ENCODE measurements around the gene GBE1. TPM values are rescaled to one million over a fixed set of nuclear protein-coding genes. Genes with fewer than 3 reads are reported as not detected.
A peak's percentile ranks its signal among the peaks of the same experiment; 100 is the strongest.

GBE1 gene
- polyA plus RNA-seq, 3 donors, result 7.7 to 21.7 (median 19.1) TPM

GRCh38 chr3:81782585-81782984 is 21.1 kb upstream of the GBE1 start:
- peaks cover 0 to 4% (median 3%) of the 10 kb centered on the region in 3 donors for H3K27me3 Mint-ChIP-seq (ENCODE audit: low read depth in 3 of 3)
- TF ChIP-seq, protein P1, sequence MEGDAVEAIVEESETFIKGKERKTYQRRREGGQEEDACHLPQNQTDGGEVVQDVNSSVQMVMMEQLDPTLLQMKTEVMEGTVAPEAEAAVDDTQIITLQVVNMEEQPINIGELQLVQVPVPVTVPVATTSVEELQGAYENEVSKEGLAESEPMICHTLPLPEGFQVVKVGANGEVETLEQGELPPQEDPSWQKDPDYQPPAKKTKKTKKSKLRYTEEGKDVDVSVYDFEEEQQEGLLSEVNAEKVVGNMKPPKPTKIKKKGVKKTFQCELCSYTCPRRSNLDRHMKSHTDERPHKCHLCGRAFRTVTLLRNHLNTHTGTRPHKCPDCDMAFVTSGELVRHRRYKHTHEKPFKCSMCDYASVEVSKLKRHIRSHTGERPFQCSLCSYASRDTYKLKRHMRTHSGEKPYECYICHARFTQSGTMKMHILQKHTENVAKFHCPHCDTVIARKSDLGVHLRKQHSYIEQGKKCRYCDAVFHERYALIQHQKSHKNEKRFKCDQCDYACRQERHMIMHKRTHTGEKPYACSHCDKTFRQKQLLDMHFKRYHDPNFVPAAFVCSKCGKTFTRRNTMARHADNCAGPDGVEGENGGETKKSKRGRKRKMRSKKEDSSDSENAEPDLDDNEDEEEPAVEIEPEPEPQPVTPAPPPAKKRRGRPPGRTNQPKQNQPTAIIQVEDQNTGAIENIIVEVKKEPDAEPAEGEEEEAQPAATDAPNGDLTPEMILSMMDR (IDR thresholded peaks at IDR 0.05), result no peak
- Histone ChIP-seq H3K79me2 (ENCODE audit: insufficient read depth, low read length) (no peaks in the 10 kb centered on the region), H3K27ac (ENCODE audit: low read depth in 1 of 2, low read length in 2 of 2) (no peak overlapping the region), H4K20me1 (ENCODE audit: insufficient read depth, low read length) (no peaks in the 10 kb centered on the region), H3K4me1 (ENCODE audit: control insufficient read depth in 1 of 2, insufficient read depth in 2 of 2, low read length in 2 of 2) (no peaks in the 10 kb centered on the region), H3K9ac (ENCODE audit: insufficient read depth, low read length, poor library complexity, severe bottlenecking) (no peak overlapping the region), H3K9me3 (replicated peaks in 1 of 2; ENCODE audit: control insufficient read depth in 1 of 2, insufficient read depth in 1 of 2, low read length in 2 of 2) (peaks cover 0 to 22% of the 10 kb centered on the region in 2 donors), H3K4me3 (replicated peaks in 1 of 3; ENCODE audit: low read depth in 2 of 3, low read length in 3 of 3) (no peak overlapping the region), H2AFZ (ENCODE audit: insufficient read depth, low read depth, low read length, poor library complexity, severe bottlenecking) (peak overlapping the region; percentile 56), H3K27me3 (ENCODE audit: control insufficient read depth in 2 of 2, insufficient read depth in 2 of 2, low read length in 2 of 2) (no peaks in the 10 kb centered on the region), H3K36me3 (replicated peaks in 1 of 2; ENCODE audit: control insufficient read depth in 1 of 2, insufficient read depth in 2 of 2, low read length in 2 of 2) (no peaks in the 10 kb centered on the region), H3K4me2 (replicated peaks; ENCODE audit: extremely low read depth, low read length, poor library complexity, severe bottlenecking) (no peak overlapping the region)
- intact Hi-C loops (cut with micrococcal nuclease), result no loop called here
- H3K9me3 Mint-ChIP-seq, result peaks cover 12 to 32% (median 20%) of the 10 kb centered on the region in 7 donors
- no CpG with 5 or more reads among the region's 3 CpGs for WGBS (ENCODE audit: insufficient coverage)
- DNase-seq, result peak; percentile 43 to 71 (median 53)
- no peak overlapping the region for H3K4me3 Mint-ChIP-seq
- peaks cover 5% of the 10 kb centered on the region for H3K4me1 Mint-ChIP-seq
- peaks cover 0 to 1% of the 10 kb centered on the region in 2 donors for H3K36me3 Mint-ChIP-seq
- H3K27ac Mint-ChIP-seq, result peak overlapping the region in 3 of 7 donors; percentile 2 to 36 (median 9)

DNA sequence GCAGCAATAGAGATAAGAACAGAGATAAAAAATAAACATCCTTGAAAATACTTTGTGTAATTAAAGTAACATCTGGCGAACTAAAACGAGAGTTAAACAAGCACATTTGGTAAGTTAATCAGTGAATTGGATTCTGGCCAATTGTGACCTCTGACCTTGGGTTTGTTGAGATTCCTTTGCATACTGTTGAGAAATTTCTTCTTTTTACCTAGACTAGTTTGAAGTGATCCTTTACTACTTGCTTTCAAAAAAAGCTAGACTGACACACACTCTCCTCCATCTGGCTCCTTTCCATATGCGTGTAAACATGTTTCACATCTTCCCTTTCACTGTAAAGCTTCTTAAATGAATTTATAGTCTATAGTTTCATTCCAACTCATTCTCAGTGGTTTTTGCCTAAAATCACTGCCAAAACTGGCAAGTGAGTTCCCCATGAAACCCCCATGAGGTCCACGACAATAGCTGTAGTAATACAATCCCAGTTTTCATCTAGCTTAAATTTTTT is 17.3 kb upstream of the GBE1 start:
- H3K4me3 ChIP-seq (replicated peaks in 1 of 3; ENCODE audit: low read depth in 2 of 3, low read length in 3 of 3), result no peak overlapping the region
- no peaks in the 10 kb centered on the region for H3K79me2 ChIP-seq (ENCODE audit: insufficient read depth, low read length)
- no peak overlapping the region for H3K27ac ChIP-seq (ENCODE audit: low read depth in 1 of 2, low read length in 2 of 2)
- H3K4me3 Mint-ChIP-seq, result no peak overlapping the region
- no peaks in the 10 kb centered on the region for H4K20me1 ChIP-seq (ENCODE audit: insufficient read depth, low read length)
- H3K9me3 Mint-ChIP-seq, result peaks cover 12 to 32% (median 20%) of the 10 kb centered on the region in 7 donors
- H3K9me3 ChIP-seq (replicated peaks in 1 of 2; ENCODE audit: control insufficient read depth in 1 of 2, insufficient read depth in 1 of 2, low read length in 2 of 2), result peaks cover 0 to 22% of the 10 kb centered on the region in 2 donors
- intact Hi-C loops (cut with micrococcal nuclease), result no loop called here
- DNase-seq, result no peak
- H3K9ac ChIP-seq (ENCODE audit: insufficient read depth, low read length, poor library complexity, severe bottlenecking), result no peak overlapping the region
- peaks cover 0 to 1% of the 10 kb centered on the region in 2 donors for H3K36me3 Mint-ChIP-seq
- 100% methylated on average over 1 of the region's 4 CpGs for WGBS (ENCODE audit: insufficient coverage)
- no peak overlapping the region for H3K4me2 ChIP-seq (replicated peaks; ENCODE audit: extremely low read depth, low read length, poor library complexity, severe bottlenecking)
- H3K27me3 ChIP-seq (ENCODE audit: control insufficient read depth in 2 of 2, insufficient read depth in 2 of 2, low read length in 2 of 2), result no peaks in the 10 kb centered on the region
- peaks cover 5% of the 10 kb centered on the region for H3K4me1 Mint-ChIP-seq
- TF ChIP-seq, protein P1 (IDR thresholded peaks at IDR 0.05), result no peak
- H2AFZ ChIP-seq (ENCODE audit: insufficient read depth, low read depth, low read length, poor library complexity, severe bottlenecking), result no peak overlapping the region
- peaks cover 0 to 4% (median 4%) of the 10 kb centered on the region in 3 donors for H3K27me3 Mint-ChIP-seq (ENCODE audit: low read depth in 3 of 3)
- H3K4me1 ChIP-seq (ENCODE audit: control insufficient read depth in 1 of 2, insufficient read depth in 2 of 2, low read length in 2 of 2), result no peaks in the 10 kb centered on the region
- no peaks in the 10 kb centered on the region for H3K36me3 ChIP-seq (replicated peaks in 1 of 2; ENCODE audit: control insufficient read depth in 1 of 2, insufficient read depth in 2 of 2, low read length in 2 of 2)
- H3K27ac Mint-ChIP-seq, result no peak overlapping the region

Data from CD14-positive monocyte (primary cell).